Esophagus muscularis mucosa (tissue), 3 donors: ENCODE data around the gene DTYMK.

Experiments
- CTCF ChIP-seq, 3 experiments: fragments of 200-600 bp in 2 of 3; fragments of 450-650 bp in 1 of 3; sonication (generic) in 2 of 3; IDR thresholded peaks; one replicate each; pipeline ENCODE4 v1.5.1; 2017 to 2019; ENCODE audit warnings: antibody characterized with exemption in 3 of 3, mild to moderate bottlenecking in 2 of 3, moderate library complexity in 1 of 3
- POLR2AphosphoS5 ChIP-seq, 2 donors: sonication (generic); formaldehyde crosslinking; IDR thresholded peaks; one replicate each; pipeline ENCODE4 v1.6.1; 2017; ENCODE audit warnings: antibody characterized with exemption in 2 of 2

GRCh38 chr2:241736111-241736510 is 49.5 kb upstream of the DTYMK start:
- no peak for TF ChIP-seq CTCF (IDR thresholded peaks at IDR 0.05)
- TF ChIP-seq POLR2AphosphoS5 (IDR thresholded peaks at IDR 0.05) = no peak
